Keratinocyte (primary cell): ENCODE measurements around the gene SBNO1. TPM values are rescaled to one million over a fixed set of nuclear protein-coding genes. Genes with fewer than 3 reads are reported as not detected.
A peak's percentile ranks its signal among the peaks of the same experiment; 100 is the strongest.
"Not testable (repeated sequence)": the region's sequence is repeated elsewhere in the genome, so short reads cannot be mapped to it uniquely, and the experiment has no call there.

Experiments
- DNase-seq: peaks from one replicate; pipeline ENCODE4 v3.0.0-alpha.2; 2011; ENCODE audit warnings: low read depth, missing footprints, low spot score
- FAIRE-seq: peaks from 2 replicates; lab custom pipeline; 2011; peaks lifted over from hg19 to GRCh38; lab: Jason Lieb, UNC
- H2AFZ ChIP-seq: 2 replicates; pipeline ENCODE4 v1.6.0; 2012; ENCODE audit warnings: low read length, control low read depth, inconsistent platforms; ENCODE audit not compliant: control insufficient read depth
- H3K27ac ChIP-seq: 2 replicates; pipeline ENCODE4 v1.5.1; 2011; ENCODE audit warnings: low read length; ENCODE audit not compliant: control insufficient read depth, insufficient read depth
- H3K27me3 ChIP-seq: 3 replicates; pipeline ENCODE4 v1.6.0; 2011; ENCODE audit warnings: low read length; ENCODE audit not compliant: control insufficient read depth, insufficient read depth; ENCODE audit errors: extremely low read depth
- H3K36me3 ChIP-seq, 2 experiments: 2 replicates in 1 of 2; 3 replicates in 1 of 2; pipeline ENCODE4 v1.5.1; 2011; ENCODE audit warnings: low read length in 2 of 2, mild to moderate bottlenecking in 1 of 2; ENCODE audit not compliant: control insufficient read depth in 2 of 2, insufficient read depth in 2 of 2; ENCODE audit errors: extremely low read depth in 1 of 2
- H3K4me1 ChIP-seq: 3 replicates; pipeline ENCODE4 v1.5.1; 2011; ENCODE audit warnings: low read length; ENCODE audit not compliant: control insufficient read depth, insufficient read depth; ENCODE audit errors: extremely low read depth
- H3K4me2 ChIP-seq: 3 replicates; pipeline ENCODE4 v1.6.0; 2011; ENCODE audit warnings: low read depth, low read length; ENCODE audit not compliant: control insufficient read depth, insufficient read depth; ENCODE audit errors: extremely low read depth
- H3K4me3 ChIP-seq, 3 experiments: fragments of 200-600 bp in 1 of 3; sonication (generic) in 1 of 3; 2 replicates in 2 of 3; 3 replicates in 1 of 3; pipeline ENCODE4 v1.5.1; 2011 to 2016; ENCODE audit warnings: low read length in 3 of 3, mild to moderate bottlenecking in 3 of 3, control low read depth in 2 of 3, inconsistent platforms in 1 of 3, low read depth in 1 of 3, mixed read lengths in 1 of 3, mixed run types in 1 of 3, moderate library complexity in 1 of 3; ENCODE audit not compliant: control insufficient read depth in 2 of 3, insufficient read depth in 2 of 3; ENCODE audit errors: extremely low read depth in 1 of 3
- H3K79me2 ChIP-seq: 2 replicates; pipeline ENCODE4 v1.6.0; 2012; ENCODE audit warnings: low read length; ENCODE audit not compliant: control insufficient read depth, insufficient read depth
- H3K9ac ChIP-seq: 3 replicates; pipeline ENCODE4 v1.6.0; 2011; ENCODE audit warnings: low read length; ENCODE audit not compliant: control insufficient read depth, insufficient read depth; ENCODE audit errors: extremely low read depth
- H3K9me1 ChIP-seq: 3 replicates; pipeline ENCODE4 v1.6.0; 2011; ENCODE audit warnings: low read length; ENCODE audit not compliant: control insufficient read depth, insufficient read depth; ENCODE audit errors: extremely low read depth
- H3K9me3 ChIP-seq: 2 replicates; pipeline ENCODE4 v1.5.1; 2012; ENCODE audit warnings: low read depth, low read length; ENCODE audit not compliant: control insufficient read depth
- H4K20me1 ChIP-seq: 3 replicates; pipeline ENCODE4 v1.6.0; 2011; ENCODE audit warnings: low read length; ENCODE audit not compliant: control insufficient read depth, insufficient read depth; ENCODE audit errors: extremely low read depth
- EZH2 ChIP-seq: IDR thresholded peaks from one replicate; pipeline ENCODE4 v1.6.1; 2012; ENCODE audit warnings: inconsistent platforms, mild to moderate bottlenecking, low read length, moderate library complexity
- dilution Hi-C: fragments of 300-500 bp; cut with MboI; formaldehyde crosslinking; loops from one replicate; pipeline ENCODE4 v1.7.0; 2020; ENCODE audit warnings: low sequenced_read_pairs; ENCODE audit not compliant: extremely low pct_ligation_motif_present
- polyA minus RNA-seq, 3 experiments: library from RNA; depleted of rRNA, polyadenylated mRNA; stranded (reverse); fragments of >200 nt; gene quantifications; 1 replicate in 1 of 3; 2 replicates in 1 of 3; 3 replicates in 1 of 3; pipeline ENCODE4 v1.2.3, GENCODE V29; 2011
- polyA plus RNA-seq, 5 experiments: library from polyadenylated mRNA; depleted of rRNA in 3 of 5; stranded (reverse) in 3 of 5; stranded (forward) in 1 of 5; unstranded in 1 of 5; fragments of >200 nt; gene quantifications; 1 replicate in 1 of 5; 2 replicates in 3 of 5; 3 replicates in 1 of 5; pipeline versions ENCODE4 v1.2.1 to v1.2.3, GENCODE V29; 2011 to 2012; ENCODE audit warnings: missing spikeins in 2 of 5, low read depth in 1 of 5, low replicate concordance in 1 of 5
- TF ChIP-seq, protein P1 (sequence below), 3 experiments: IDR thresholded peaks in 1 of 3; conservative IDR thresholded peaks in 1 of 3; optimal IDR thresholded peaks in 1 of 3; 2 replicates in 2 of 3; 3 replicates in 1 of 3; pipeline versions ENCODE3 to v1.5.1; 2011; ENCODE audit warnings: low read length in 3 of 3, mild to moderate bottlenecking in 3 of 3, moderate library complexity in 2 of 3, control low read depth in 1 of 3, inconsistent platforms in 1 of 3; ENCODE audit not compliant: insufficient read depth in 2 of 3; ENCODE audit errors: extremely low read depth in 1 of 3

Gene SBNO1
- polyA plus RNA-seq (11.0 to 18.4 TPM (median 12.0 TPM) in 3 replicates), polyA minus RNA-seq (9.0 to 42.9 TPM (median 18.4 TPM) in 3 replicates)
- polyA plus RNA-seq (2011; ENCODE audit: low read depth) = 40.5 TPM
- polyA plus RNA-seq (2011; cell fraction: cytosol; rRNA removed) = 7.3 and 11.4 TPM in 2 replicates
- 11.7 and 15.2 TPM in 2 replicates for polyA plus RNA-seq (2011; cell fraction: nucleus; rRNA removed)
- 19.2 and 21.2 TPM in 2 replicates for polyA plus RNA-seq (2012; ENCODE audit: low replicate concordance)
- polyA minus RNA-seq (2011; cell fraction: cytosol; rRNA and poly(A)+ RNA removed) = 14.4 TPM
- 14.5 and 32.3 TPM in 2 replicates for polyA minus RNA-seq (2011; cell fraction: nucleus; rRNA and poly(A)+ RNA removed)

DNA sequence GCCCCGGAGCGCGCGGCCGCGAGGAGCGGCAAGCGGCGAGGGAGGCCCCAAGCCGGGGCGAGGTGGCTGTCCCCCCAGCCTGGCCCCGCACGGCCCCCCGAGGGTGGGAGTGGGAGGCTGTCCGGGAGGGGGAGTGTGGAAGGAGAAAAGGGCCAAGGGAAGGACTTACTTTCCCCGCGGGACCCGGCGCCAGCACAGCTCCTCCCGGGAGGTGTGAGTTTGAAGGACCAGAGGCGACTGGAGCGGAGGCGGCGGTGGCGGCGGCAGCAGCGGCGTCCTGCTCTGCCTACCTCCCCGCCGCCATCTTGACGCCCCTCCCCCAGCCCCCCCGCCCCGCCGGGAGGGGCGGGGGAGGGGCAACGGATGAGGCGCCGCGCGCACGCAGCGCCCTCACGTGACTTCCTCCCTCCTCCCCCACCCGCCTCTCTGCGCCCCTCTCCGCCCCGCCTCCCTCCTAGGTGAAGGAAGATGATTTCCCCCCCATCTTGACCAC is at the start of gene SBNO1:
Gene SBNO1, minus strand, starts transcription at position 316 of the 493 bp plus-strand sequence. CDS start 14,406 bp downstream, outside the sequence.
- peak within 1 kb of the TSS; percentile 100 for H3K4me2 ChIP-seq
- FAIRE-seq (no peak), DNase-seq (peak; percentile 58)
- peak within 1 kb of the TSS; percentile 79 to 94 (median 89) for H3K4me3 ChIP-seq
- H3K4me1 ChIP-seq = peaks cover 8% of the 10 kb centered on the region
- peak within 1 kb of the TSS; percentile 97 for H3K27ac ChIP-seq
- TF ChIP-seq EZH2 = no peak
- TF ChIP-seq, protein P1, sequence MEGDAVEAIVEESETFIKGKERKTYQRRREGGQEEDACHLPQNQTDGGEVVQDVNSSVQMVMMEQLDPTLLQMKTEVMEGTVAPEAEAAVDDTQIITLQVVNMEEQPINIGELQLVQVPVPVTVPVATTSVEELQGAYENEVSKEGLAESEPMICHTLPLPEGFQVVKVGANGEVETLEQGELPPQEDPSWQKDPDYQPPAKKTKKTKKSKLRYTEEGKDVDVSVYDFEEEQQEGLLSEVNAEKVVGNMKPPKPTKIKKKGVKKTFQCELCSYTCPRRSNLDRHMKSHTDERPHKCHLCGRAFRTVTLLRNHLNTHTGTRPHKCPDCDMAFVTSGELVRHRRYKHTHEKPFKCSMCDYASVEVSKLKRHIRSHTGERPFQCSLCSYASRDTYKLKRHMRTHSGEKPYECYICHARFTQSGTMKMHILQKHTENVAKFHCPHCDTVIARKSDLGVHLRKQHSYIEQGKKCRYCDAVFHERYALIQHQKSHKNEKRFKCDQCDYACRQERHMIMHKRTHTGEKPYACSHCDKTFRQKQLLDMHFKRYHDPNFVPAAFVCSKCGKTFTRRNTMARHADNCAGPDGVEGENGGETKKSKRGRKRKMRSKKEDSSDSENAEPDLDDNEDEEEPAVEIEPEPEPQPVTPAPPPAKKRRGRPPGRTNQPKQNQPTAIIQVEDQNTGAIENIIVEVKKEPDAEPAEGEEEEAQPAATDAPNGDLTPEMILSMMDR (optimal IDR thresholded peaks at IDR 0.05 in 1 of 3, IDR thresholded peaks at IDR 0.05 in 1 of 3, conservative IDR thresholded peaks at IDR 0.05 in 1 of 3; ENCODE audit: extremely low read depth in 1 of 3, insufficient read depth in 2 of 3, low read length in 3 of 3) = no peak
- peak within 1 kb of the TSS; percentile 93 for H3K9ac ChIP-seq
- no peaks in the 10 kb centered on the region for H3K27me3 ChIP-seq
- dilution Hi-C loops = no loop called here
- H3K9me1 ChIP-seq = no peaks in the 10 kb centered on the region
- H3K36me3 ChIP-seq = no peaks in the 10 kb centered on the region
- H4K20me1 ChIP-seq = no peaks in the 10 kb centered on the region
- H2AFZ ChIP-seq = peak within 1 kb of the TSS; percentile 98
- no peaks in the 10 kb centered on the region for H3K9me3 ChIP-seq
- H3K79me2 ChIP-seq = peaks cover 48% of the 10 kb centered on the region

DNA sequence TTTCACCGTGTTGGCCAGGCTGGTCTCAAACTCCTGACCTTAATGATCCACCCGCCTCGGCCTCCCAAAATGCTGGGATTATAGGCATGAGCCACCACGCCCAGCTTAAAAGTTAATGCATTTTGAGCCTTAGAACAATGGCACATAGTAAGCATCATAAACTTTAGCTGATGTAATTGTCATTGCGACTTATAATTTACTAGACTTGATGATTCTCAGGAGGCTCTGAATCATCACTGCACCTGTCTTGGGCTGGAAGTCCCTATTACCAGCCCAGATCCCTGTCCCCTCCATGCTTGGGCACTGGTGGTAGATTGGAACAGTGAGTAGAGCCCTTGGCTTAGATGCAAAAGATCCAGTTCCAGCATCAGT is 45.4 kb upstream of the SBNO1 start:
- H3K4me3 ChIP-seq = no peak overlapping the region
- FAIRE-seq = no peak
- TF ChIP-seq, protein P1 (optimal IDR thresholded peaks at IDR 0.05 in 1 of 3, IDR thresholded peaks at IDR 0.05 in 1 of 3, conservative IDR thresholded peaks at IDR 0.05 in 1 of 3; ENCODE audit: extremely low read depth in 1 of 3, insufficient read depth in 2 of 3, low read length in 3 of 3) = no peak
- TF ChIP-seq EZH2 = no peak
- H3K4me2 ChIP-seq = no peak overlapping the region
- no peak for DNase-seq
- no peaks in the 10 kb centered on the region for H3K79me2 ChIP-seq
- H3K36me3 ChIP-seq = peaks cover under 1 to 5% of the 10 kb centered on the region in 2 experiments
- H3K9me3 ChIP-seq = no peaks in the 10 kb centered on the region
- H3K9ac ChIP-seq = no peak overlapping the region
- H4K20me1 ChIP-seq = no peaks in the 10 kb centered on the region
- no peak overlapping the region for H3K27ac ChIP-seq
- no peaks in the 10 kb centered on the region for H3K4me1 ChIP-seq
- H3K27me3 ChIP-seq = no peaks in the 10 kb centered on the region
- no peaks in the 10 kb centered on the region for H3K9me1 ChIP-seq
- no peak overlapping the region for H2AFZ ChIP-seq
- dilution Hi-C loops = no loop called here

GRCh38 chr12:123409284-123410040 is 44.8 kb upstream of the SBNO1 start:
- H3K4me2 ChIP-seq, H3K9ac ChIP-seq, FAIRE-seq, H3K27ac ChIP-seq, H3K36me3 ChIP-seq, dilution Hi-C loops, H3K9me1 ChIP-seq, H4K20me1 ChIP-seq, H2AFZ ChIP-seq, H3K4me1 ChIP-seq, DNase-seq, H3K79me2 ChIP-seq, H3K4me3 ChIP-seq, H3K9me3 ChIP-seq, H3K27me3 ChIP-seq: not testable (repeated sequence)
